Body of pancreas (tissue), 4 donors: Measurements from ENCODE around the gene PDE11A. TPM values are rescaled to one million over a fixed set of nuclear protein-coding genes. Genes with fewer than 3 reads are reported as not detected.
"Not testable (repeated sequence)": the region's sequence is repeated elsewhere in the genome, so short reads cannot be mapped to it uniquely, and the experiment has no call there.

ENCODE experiments used
- ATAC-seq: fragments of 150-250 bp; one replicate; pipeline ENCODE4 v1.9.1; 2016
- DNase-seq, 4 donors: peaks; one replicate each; pipeline ENCODE4 v3.0.0-alpha.2; 2019
- H3K27ac ChIP-seq, 4 donors: fragments of 200-600 bp; sonication (generic); 1 replicate in 3 of 4; 2 replicates in 1 of 4; pipeline versions ENCODE4 v1.5.1 to v1.6.1; 2016 to 2019; ENCODE audit warnings: mild to moderate bottlenecking in 1 of 4, mixed read lengths in 1 of 4, moderate library complexity in 1 of 4
- H3K27me3 ChIP-seq, 2 donors: fragments of 200-600 bp; sonication (generic); one replicate each; pipeline ENCODE4 v1.6.0; 2016; ENCODE audit warnings: mild to moderate bottlenecking in 1 of 2
- H3K36me3 ChIP-seq, 2 donors: fragments of 200-600 bp; sonication (generic); replicated peaks in 1 of 2; 2 replicates each; pipeline ENCODE4 v1.5.1; 2016; ENCODE audit warnings: low read depth in 2 of 2; ENCODE audit not compliant: insufficient read depth in 1 of 2
- H3K4me1 ChIP-seq: fragments of 200-600 bp; sonication (generic); one replicate; pipeline ENCODE4 v1.6.0; 2016
- H3K4me3 ChIP-seq, 2 donors: fragments of 200-600 bp; sonication (generic); 1 replicate in 1 of 2; 2 replicates in 1 of 2; pipeline ENCODE4 v1.5.1; 2016 to 2019
- H3K9me3 ChIP-seq, 3 donors: fragments of 200-600 bp; sonication (generic); 1 replicate in 2 of 3; 2 replicates in 1 of 3; pipeline ENCODE4 v1.5.1; 2016
- CTCF ChIP-seq, 7 experiments: fragments of 450-650 bp in 4 of 7; fragments of 200-600 bp in 3 of 7; sonication (generic) in 3 of 7; IDR thresholded peaks; one replicate each; pipeline ENCODE4 v1.5.1; 2016 to 2019; ENCODE audit warnings: antibody characterized with exemption in 7 of 7
- POLR2A ChIP-seq, 3 donors: fragments of 450-650 bp; IDR thresholded peaks; one replicate each; pipeline ENCODE4 v1.6.1; 2016; ENCODE audit warnings: antibody characterized with exemption in 3 of 3, mild to moderate bottlenecking in 2 of 3
- WGBS, 2 donors: methylation state at CpG; one replicate each; pipeline ENCODE4 v1.1.5; 2017; 5-methylcytosine and 5-hydroxymethylcytosine counted together
- intact Hi-C: fragments of 100-400 bp; cut with DNase I; formaldehyde crosslinking; loops from one replicate; pipeline ENCODE4 v1.15.1; 2023
- total RNA-seq, 2 donors: library from RNA; depleted of rRNA; stranded (reverse); fragments of >200 nt; gene quantifications; one replicate each; pipeline ENCODE4 v1.1.0, GENCODE V29; 2016

The PDE11A gene
- total RNA-seq, 2 donors from 2014 or later: 2.6 to 4.0 TPM

- H3K27me3 ChIP-seq: no peaks in the 10 kb centered on the region
- no peaks in the 10 kb centered on the region for H3K36me3 ChIP-seq
- DNase-seq (no peak), ATAC-seq (no peak)
- TF ChIP-seq CTCF (IDR thresholded peaks at IDR 0.05): no peak
- no peak for TF ChIP-seq POLR2A (IDR thresholded peaks at IDR 0.05)
- no peaks in the 10 kb centered on the region for H3K9me3 ChIP-seq
- no peak overlapping the region for H3K27ac ChIP-seq
- no peak overlapping the region for H3K4me3 ChIP-seq
- no peaks in the 10 kb centered on the region for H3K4me1 ChIP-seq
- intact Hi-C loops: no loop called here
- 34 to 41% methylated on average over 1 of the region's 1 CpG for WGBS, 2 donors
Observed at GRCh38 chr2:178056345-178056744, 16.2 kb downstream of the PDE11A start.

GRCh38 chr2:178051257-178051656 lies 21.3 kb downstream of the PDE11A start:
- H3K4me3 ChIP-seq, intact Hi-C loops, ATAC-seq, DNase-seq, H3K36me3 ChIP-seq, H3K9me3 ChIP-seq, H3K4me1 ChIP-seq, H3K27me3 ChIP-seq, H3K27ac ChIP-seq: not testable (repeated sequence)
- WGBS, 2 donors: 86 to 90% methylated on average over 1 to 2 of the region's 2 CpGs

- H3K36me3 ChIP-seq: no peaks in the 10 kb centered on the region
- H3K27me3 ChIP-seq: no peaks in the 10 kb centered on the region
- H3K27ac ChIP-seq: no peak overlapping the region
- peaks cover under 1% of the 10 kb centered on the region for H3K4me1 ChIP-seq
- no peak overlapping the region for H3K4me3 ChIP-seq
- WGBS, 2 donors: 76 to 98% methylated on average over 2 of the region's 2 CpGs
- no peak for TF ChIP-seq CTCF (IDR thresholded peaks at IDR 0.05)
- TF ChIP-seq POLR2A (IDR thresholded peaks at IDR 0.05): no peak
- ATAC-seq (no peak), DNase-seq (no peak)
- intact Hi-C loops: no loop called here
- H3K9me3 ChIP-seq: no peaks in the 10 kb centered on the region
Observed at GRCh38 chr2:178047391-178047790, 25.2 kb downstream of the PDE11A start.

- DNase-seq: no peak
- TF ChIP-seq CTCF (IDR thresholded peaks at IDR 0.05) (no peak), POLR2A (IDR thresholded peaks at IDR 0.05) (no peak)
- Histone ChIP-seq H3K9me3 (no peaks in the 10 kb centered on the region), H3K27ac (no peak overlapping the region), H3K4me3 (no peak overlapping the region), H3K4me1 (peaks cover 16% of the 10 kb centered on the region), H3K36me3 (no peaks in the 10 kb centered on the region), H3K27me3 (no peaks in the 10 kb centered on the region)
- WGBS, 2 donors: 65 to 67% methylated on average over 1 of the region's 1 CpG
- intact Hi-C loops: no loop called here
- ATAC-seq: no peak
Observed at GRCh38 chr2:178044836-178045235, 27.7 kb downstream of the PDE11A start.

GRCh38 chr2:178043266-178043665 lies 29.3 kb downstream of the PDE11A start:
- ATAC-seq: no peak
- Histone ChIP-seq H3K4me1 (peaks cover 16% of the 10 kb centered on the region), H3K27me3 (no peaks in the 10 kb centered on the region), H3K27ac (no peak overlapping the region), H3K36me3 (no peaks in the 10 kb centered on the region), H3K9me3 (no peaks in the 10 kb centered on the region), H3K4me3 (no peak overlapping the region)
- 79 to 100% methylated on average over 1 of the region's 1 CpG for WGBS, 2 donors
- no peak for DNase-seq
- TF ChIP-seq CTCF (IDR thresholded peaks at IDR 0.05) (no peak), POLR2A (IDR thresholded peaks at IDR 0.05) (no peak)
- intact Hi-C loops: no loop called here

- H3K9me3 ChIP-seq, ATAC-seq, H3K27me3 ChIP-seq, H3K4me3 ChIP-seq, H3K27ac ChIP-seq, H3K4me1 ChIP-seq, H3K36me3 ChIP-seq, intact Hi-C loops, DNase-seq: not testable (repeated sequence)
Observed at GRCh38 chr2:178033583-178033982, 39.0 kb downstream of the PDE11A start.
